OCI-LY1 (cell line): ENCODE data around the gene PSME3.

Source experiments
- H2AFZ ChIP-seq: fragments of 200-600 bp; sonication (generic), shearing (Covaris generic); 2 replicates; pipeline ENCODE4 v1.6.0; 2014; ENCODE audit warnings: antibody characterized with exemption, mild to moderate bottlenecking, low read length
- H3F3A ChIP-seq: fragments of 200-600 bp; sonication (generic), shearing (Covaris generic); 2 replicates; pipeline ENCODE4 v1.6.0; 2014; ENCODE audit warnings: mild to moderate bottlenecking, antibody characterized with exemption, low read length, moderate library complexity; ENCODE audit not compliant: insufficient read depth
- H3K27ac ChIP-seq: fragments of 200-600 bp; sonication (generic); 2 replicates; pipeline ENCODE4 v1.5.1; 2014; ENCODE audit warnings: low read length, mixed run types, mild to moderate bottlenecking, low read depth; ENCODE audit not compliant: poor library complexity, severe bottlenecking
- H3K27me3 ChIP-seq: fragments of 200-600 bp; sonication (generic); 2 replicates; pipeline ENCODE4 v1.6.0; 2014; ENCODE audit warnings: antibody characterized with exemption, mild to moderate bottlenecking, low read length, moderate library complexity; ENCODE audit not compliant: insufficient read depth
- H3K36me3 ChIP-seq: fragments of 200-600 bp; sonication (generic); 2 replicates; pipeline ENCODE4 v1.6.1; 2014; ENCODE audit warnings: mild to moderate bottlenecking, antibody characterized with exemption, low read length, moderate library complexity, mixed read lengths; ENCODE audit not compliant: insufficient read depth
- H3K4me1 ChIP-seq: fragments of 200-600 bp; sonication (generic); 2 replicates; pipeline ENCODE4 v1.5.1; 2014; ENCODE audit warnings: mild to moderate bottlenecking, low read length, moderate library complexity; ENCODE audit not compliant: insufficient read depth, severe bottlenecking
- H3K4me2 ChIP-seq: fragments of 200-600 bp; sonication (generic), shearing (Covaris generic); 2 replicates; pipeline ENCODE4 v1.6.1; 2014; ENCODE audit warnings: low read length
- H3K4me3 ChIP-seq: fragments of 200-600 bp; sonication (generic); 2 replicates; pipeline ENCODE4 v1.5.1; 2014; ENCODE audit warnings: low read length, low read depth, mild to moderate bottlenecking, mixed read lengths; ENCODE audit not compliant: poor library complexity, severe bottlenecking
- H3K79me2 ChIP-seq: fragments of 200-600 bp; shearing (Covaris generic); 2 replicates; pipeline ENCODE4 v1.6.1; 2016; ENCODE audit warnings: mixed run types, low read length, mixed read lengths; ENCODE audit not compliant: insufficient read depth
- H3K9ac ChIP-seq: fragments of 200-600 bp; sonication (generic), shearing (Covaris generic); 2 replicates; pipeline ENCODE4 v1.6.1; 2014; ENCODE audit warnings: mild to moderate bottlenecking, low read length, mixed read lengths
- H3K9me2 ChIP-seq: fragments of 200-600 bp; sonication (generic), shearing (Covaris generic); 2 replicates; pipeline ENCODE4 v1.6.1; 2014; ENCODE audit warnings: low read depth, mild to moderate bottlenecking, low read length, mixed read lengths
- H3K9me3 ChIP-seq: fragments of 200-600 bp; shearing (Covaris generic); 2 replicates; pipeline ENCODE4 v1.6.1; 2014; ENCODE audit warnings: low read length, mixed read lengths
- H4K20me1 ChIP-seq: fragments of 200-600 bp; sonication (generic), shearing (Covaris generic); 2 replicates; pipeline ENCODE4 v1.6.0; 2016; ENCODE audit warnings: mild to moderate bottlenecking, low read length; ENCODE audit not compliant: insufficient read depth
- EZH2 ChIP-seq: fragments of 200-600 bp; sonication (generic), shearing (Covaris generic); IDR thresholded peaks from 2 replicates; pipeline ENCODE4 v1.8.0; 2017; ENCODE audit warnings: borderline replicate concordance, mixed run types, mild to moderate bottlenecking, antibody characterized with exemption, low read length, moderate library complexity, mixed read lengths
- TF ChIP-seq, protein P1 (sequence below): fragments of 200-600 bp; sonication (generic), shearing (Covaris generic); IDR thresholded peaks from 2 replicates; pipeline ENCODE4 v1.5.1; 2017; ENCODE audit warnings: mild to moderate bottlenecking, antibody characterized with exemption, low read length, moderate library complexity, mixed read lengths

The PSME3 gene

DNA sequence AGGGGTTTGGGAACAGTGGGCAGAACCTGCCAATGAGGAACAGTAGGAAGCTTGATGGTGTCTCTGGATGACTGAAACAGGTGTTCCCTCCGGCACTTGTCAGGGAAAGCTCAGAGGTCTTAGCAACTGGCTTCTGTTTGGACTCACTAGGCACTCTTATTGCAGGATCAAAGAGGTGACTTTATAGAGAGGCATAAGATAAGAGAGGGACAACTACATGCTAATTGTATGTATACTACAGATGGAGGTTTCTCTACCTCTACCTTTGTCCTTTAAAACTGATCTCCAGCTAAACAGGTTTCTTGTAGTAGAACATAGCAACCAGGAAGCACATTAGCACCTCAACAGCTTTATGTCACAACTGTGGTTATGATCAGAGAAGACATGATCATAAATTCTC is 26.9 kb upstream of the PSME3 start:
- no peaks in the 10 kb centered on the region for H3F3A ChIP-seq
- H3K4me2 ChIP-seq: no peak overlapping the region
- no peaks in the 10 kb centered on the region for H3K27me3 ChIP-seq
- no peaks in the 10 kb centered on the region for H3K9me3 ChIP-seq
- no peaks in the 10 kb centered on the region for H3K79me2 ChIP-seq
- TF ChIP-seq, protein P1, sequence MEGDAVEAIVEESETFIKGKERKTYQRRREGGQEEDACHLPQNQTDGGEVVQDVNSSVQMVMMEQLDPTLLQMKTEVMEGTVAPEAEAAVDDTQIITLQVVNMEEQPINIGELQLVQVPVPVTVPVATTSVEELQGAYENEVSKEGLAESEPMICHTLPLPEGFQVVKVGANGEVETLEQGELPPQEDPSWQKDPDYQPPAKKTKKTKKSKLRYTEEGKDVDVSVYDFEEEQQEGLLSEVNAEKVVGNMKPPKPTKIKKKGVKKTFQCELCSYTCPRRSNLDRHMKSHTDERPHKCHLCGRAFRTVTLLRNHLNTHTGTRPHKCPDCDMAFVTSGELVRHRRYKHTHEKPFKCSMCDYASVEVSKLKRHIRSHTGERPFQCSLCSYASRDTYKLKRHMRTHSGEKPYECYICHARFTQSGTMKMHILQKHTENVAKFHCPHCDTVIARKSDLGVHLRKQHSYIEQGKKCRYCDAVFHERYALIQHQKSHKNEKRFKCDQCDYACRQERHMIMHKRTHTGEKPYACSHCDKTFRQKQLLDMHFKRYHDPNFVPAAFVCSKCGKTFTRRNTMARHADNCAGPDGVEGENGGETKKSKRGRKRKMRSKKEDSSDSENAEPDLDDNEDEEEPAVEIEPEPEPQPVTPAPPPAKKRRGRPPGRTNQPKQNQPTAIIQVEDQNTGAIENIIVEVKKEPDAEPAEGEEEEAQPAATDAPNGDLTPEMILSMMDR: no peak
- no peak for TF ChIP-seq EZH2
- H3K4me1 ChIP-seq: no peaks in the 10 kb centered on the region
- H3K36me3 ChIP-seq: peaks cover 22% of the 10 kb centered on the region; the same call in 1 of the 2 replicates
- H2AFZ ChIP-seq: no peak overlapping the region
- no peak overlapping the region for H3K9ac ChIP-seq
- H3K27ac ChIP-seq: no peak overlapping the region
- H4K20me1 ChIP-seq: no peaks in the 10 kb centered on the region
- no peaks in the 10 kb centered on the region for H3K9me2 ChIP-seq
- no peak overlapping the region for H3K4me3 ChIP-seq

DNA sequence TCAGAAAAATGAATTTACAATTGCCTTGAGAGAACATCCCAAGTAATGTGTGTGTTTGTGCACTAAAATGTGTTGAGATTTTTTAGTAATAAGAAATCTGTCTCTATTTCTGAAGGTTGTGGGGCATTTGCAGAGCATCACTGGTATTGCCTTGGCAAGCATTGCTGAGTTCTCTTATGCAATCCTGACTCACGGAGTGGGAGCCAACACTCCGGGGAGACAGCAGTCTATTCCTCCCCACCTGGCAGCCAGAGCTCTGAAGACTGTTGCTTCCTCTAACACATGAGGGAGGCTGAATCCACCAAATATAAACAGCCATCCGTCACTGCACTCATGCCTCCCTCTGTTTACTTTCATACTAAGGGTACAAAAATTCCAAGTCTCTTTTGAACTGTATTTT is 23.9 kb upstream of the PSME3 start:
- H3F3A ChIP-seq: no peaks in the 10 kb centered on the region

DNA sequence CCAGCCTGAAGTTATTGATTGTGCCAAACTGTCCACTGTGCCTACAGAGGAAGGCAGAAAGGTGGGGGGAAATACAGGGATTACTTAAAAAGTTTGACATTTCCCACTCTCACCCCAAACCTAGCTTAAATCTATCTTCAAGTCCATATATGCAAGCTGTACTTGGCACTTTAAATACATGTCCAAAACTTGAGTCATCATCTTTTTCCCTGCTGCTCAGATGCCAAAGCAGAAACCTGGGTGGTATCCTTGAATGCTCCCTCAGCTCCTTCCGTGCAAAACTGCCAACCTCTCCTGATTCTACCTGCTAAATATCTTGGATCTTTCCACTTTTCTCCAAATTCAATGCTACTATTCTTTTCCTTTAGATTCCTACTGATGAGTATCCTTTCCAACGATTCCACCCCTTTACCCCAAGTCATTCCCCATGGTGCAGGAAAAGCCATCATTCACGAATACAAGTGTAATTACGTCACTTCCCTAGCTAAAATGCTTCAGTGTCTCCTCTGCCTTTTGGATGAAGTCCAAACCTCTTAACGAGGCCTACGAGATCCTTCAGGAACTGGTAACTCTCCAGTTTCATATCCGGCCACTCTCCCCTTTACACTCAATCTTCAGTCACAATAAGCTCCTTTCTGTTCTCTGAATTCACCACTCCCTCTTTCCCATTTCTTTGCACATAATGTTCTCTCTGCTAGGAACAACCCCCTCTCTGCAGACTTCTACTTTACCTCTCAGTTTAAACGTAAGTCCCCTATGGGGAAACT is 18.4 kb upstream of the PSME3 start:
- Histone ChIP-seq H3F3A (no peaks in the 10 kb centered on the region), H3K4me1 (no peaks in the 10 kb centered on the region), H2AFZ (no peak overlapping the region), H3K4me3 (no peak overlapping the region), H3K9ac (no peak overlapping the region), H3K9me2 (no peaks in the 10 kb centered on the region), H3K36me3 (peaks cover 87% of the 10 kb centered on the region), H3K9me3 (no peaks in the 10 kb centered on the region), H3K27me3 (no peaks in the 10 kb centered on the region), H3K27ac (no peak overlapping the region), H3K4me2 (no peak overlapping the region), H4K20me1 (no peaks in the 10 kb centered on the region), H3K79me2 (no peaks in the 10 kb centered on the region)
- TF ChIP-seq, protein P1: no peak
- TF ChIP-seq EZH2: no peak

More for the DNA sequence above, 23.9 kb upstream of the PSME3 start:
- Histone ChIP-seq H3K79me2 (no peaks in the 10 kb centered on the region), H3K4me3 (no peak overlapping the region), H3K9ac (no peak overlapping the region), H3K4me1 (no peaks in the 10 kb centered on the region), H3K27me3 (no peaks in the 10 kb centered on the region), H3K36me3 (peaks cover 41% of the 10 kb centered on the region), H4K20me1 (no peaks in the 10 kb centered on the region), H3K27ac (no peak overlapping the region), H3K9me2 (no peaks in the 10 kb centered on the region), H3K9me3 (no peaks in the 10 kb centered on the region), H3K4me2 (no peak overlapping the region), H2AFZ (no peak overlapping the region)
- TF ChIP-seq EZH2: no peak
- TF ChIP-seq, protein P1: no peak
